ENCODE data around the gene PLOD3.

PLOD3 gene

GRCh38 chr7:101250324-101250723, 32.9 kb upstream of the PLOD3 start:
- DNase-seq (ENCODE audit: low spot score) = no peak
- TF ChIP-seq, protein P1, sequence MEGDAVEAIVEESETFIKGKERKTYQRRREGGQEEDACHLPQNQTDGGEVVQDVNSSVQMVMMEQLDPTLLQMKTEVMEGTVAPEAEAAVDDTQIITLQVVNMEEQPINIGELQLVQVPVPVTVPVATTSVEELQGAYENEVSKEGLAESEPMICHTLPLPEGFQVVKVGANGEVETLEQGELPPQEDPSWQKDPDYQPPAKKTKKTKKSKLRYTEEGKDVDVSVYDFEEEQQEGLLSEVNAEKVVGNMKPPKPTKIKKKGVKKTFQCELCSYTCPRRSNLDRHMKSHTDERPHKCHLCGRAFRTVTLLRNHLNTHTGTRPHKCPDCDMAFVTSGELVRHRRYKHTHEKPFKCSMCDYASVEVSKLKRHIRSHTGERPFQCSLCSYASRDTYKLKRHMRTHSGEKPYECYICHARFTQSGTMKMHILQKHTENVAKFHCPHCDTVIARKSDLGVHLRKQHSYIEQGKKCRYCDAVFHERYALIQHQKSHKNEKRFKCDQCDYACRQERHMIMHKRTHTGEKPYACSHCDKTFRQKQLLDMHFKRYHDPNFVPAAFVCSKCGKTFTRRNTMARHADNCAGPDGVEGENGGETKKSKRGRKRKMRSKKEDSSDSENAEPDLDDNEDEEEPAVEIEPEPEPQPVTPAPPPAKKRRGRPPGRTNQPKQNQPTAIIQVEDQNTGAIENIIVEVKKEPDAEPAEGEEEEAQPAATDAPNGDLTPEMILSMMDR (IDR thresholded peaks at IDR 0.05) = no peak
- Histone ChIP-seq H3K27ac (no peak overlapping the region), H3K4me3 (no peak overlapping the region)

- no peak overlapping the region for H3K27ac ChIP-seq
- no peak for DNase-seq (ENCODE audit: low spot score)
- H3K4me3 ChIP-seq = no peak overlapping the region
- TF ChIP-seq, protein P1 (IDR thresholded peaks at IDR 0.05) = no peak
Measured at GRCh38 chr7:101248276-101248675, 30.9 kb upstream of the PLOD3 start.

DNA sequence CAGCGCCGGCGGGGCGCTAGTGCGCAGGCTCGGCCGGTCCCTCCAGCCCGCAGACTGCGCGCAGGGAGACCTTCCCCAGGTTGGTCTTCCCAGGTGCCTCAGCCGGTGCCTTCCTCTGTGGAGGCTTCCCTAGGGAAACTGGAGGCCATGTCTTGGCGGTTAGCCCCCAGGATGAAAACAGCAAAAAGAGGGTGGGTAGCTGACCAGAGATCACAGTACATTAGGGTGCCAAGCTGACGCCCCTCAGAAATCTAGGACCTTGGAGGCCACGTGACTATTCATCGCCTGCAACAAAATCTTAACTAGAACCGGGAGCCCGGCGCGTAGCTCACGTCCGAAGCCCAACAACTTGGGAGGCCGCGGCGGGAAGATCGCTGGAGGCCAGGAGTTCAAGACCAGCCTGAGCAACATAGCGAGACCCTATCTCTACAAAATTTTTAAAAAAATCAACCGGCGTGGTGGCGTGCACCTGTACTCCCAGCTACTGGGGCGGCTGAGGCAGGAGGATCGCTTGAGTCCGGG, 27.8 kb upstream of the PLOD3 start:
- DNase-seq (ENCODE audit: low spot score) = no peak
- TF ChIP-seq, protein P1 (IDR thresholded peaks at IDR 0.05) = no peak
- H3K4me3 ChIP-seq = peak overlapping the region; percentile 89
- peak overlapping the region; percentile 89 to 98 for H3K27ac ChIP-seq

DNA sequence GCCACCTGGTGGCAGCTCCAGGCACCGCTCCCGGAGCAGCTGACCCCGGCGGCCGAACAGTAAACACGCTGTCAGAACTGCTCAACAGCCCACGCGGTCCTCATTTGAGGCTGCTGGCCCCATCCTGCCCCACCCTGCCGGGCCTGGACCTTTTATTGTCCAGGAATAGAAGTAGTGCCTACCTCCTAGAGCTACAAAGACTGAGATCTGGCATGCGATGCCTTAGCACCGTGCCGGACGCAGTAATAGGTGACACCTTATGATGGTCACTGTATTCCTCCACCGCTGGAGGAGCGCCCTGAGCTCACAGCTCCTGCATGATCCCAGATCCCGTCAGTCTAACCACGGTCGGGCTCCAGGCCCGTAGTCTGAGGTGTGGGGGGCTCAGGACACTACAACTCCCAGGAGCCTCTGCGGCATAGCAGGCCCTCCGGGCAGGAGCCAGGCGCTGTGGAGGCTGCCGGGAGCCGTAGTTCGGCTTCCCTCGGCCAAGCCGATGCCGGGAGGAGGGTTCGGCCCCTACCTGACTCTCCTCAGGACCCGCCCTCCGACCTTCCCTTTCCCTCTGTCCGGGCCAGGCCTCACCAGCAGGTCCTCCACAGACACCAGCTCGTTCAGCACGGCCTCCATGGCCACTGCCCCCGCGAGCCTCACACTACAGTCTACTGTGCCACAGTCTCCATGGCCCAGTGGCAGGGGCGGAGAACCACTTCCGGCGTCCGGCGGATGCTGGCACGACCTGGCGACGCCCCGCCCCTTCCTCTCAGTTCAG, 27.2 kb upstream of the PLOD3 start, which contains the start of gene FIS1:
Gene FIS1 (minus strand): TSS at position 707 of the 772 bp plus-strand sequence. CDS start 77 bp downstream, at position 630.
- DNase-seq (ENCODE audit: low spot score) = peak; percentile 95
- H3K4me3 ChIP-seq = peak within 1 kb of the TSS; percentile 89
- peak within 1 kb of the TSS; percentile 89 to 98 for H3K27ac ChIP-seq
- TF ChIP-seq, protein P1 (IDR thresholded peaks at IDR 0.05) = peak; percentile 9

DNA sequence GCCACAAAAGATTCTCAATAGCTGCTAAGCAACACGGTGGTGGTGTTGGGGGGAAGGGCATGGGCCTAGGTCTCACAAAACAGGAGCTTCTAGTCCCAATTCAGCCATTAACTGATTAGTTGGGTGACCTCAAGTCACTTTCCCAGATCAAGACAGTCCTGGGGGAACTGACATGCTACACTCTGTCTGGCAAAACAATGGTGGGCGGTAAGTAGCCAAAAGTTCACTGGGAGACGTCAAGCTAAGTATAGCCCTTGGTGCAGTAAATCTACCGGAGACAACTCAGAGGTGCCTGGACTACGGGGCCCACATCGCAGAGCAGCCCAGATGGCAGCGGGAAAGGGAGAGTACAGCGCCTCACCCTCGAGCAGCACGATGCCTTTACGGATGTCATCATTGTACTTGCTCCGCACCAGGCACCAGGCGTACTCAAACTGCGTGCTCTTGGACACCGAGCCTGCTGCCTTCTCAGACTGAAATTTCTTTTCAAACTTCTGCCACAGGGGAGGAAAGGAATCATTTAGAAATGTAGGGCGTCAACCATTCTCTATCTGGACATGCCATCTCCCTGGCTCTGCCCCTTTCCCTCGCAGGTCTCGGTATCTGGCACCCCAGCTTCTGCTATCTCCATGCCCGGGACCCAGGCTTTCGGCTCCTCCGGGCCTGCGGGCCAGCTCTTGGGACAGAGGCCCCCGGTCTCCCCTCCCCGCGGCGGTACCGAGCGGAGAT, 26.4 kb upstream of the PLOD3 start:
- DNase-seq (ENCODE audit: low spot score) = no peak
- Histone ChIP-seq H3K4me3 (peak overlapping the region; percentile 89), H3K27ac (peak overlapping the region; percentile 89 to 98)
- TF ChIP-seq, protein P1 (IDR thresholded peaks at IDR 0.05) = peak; percentile 89

DNA sequence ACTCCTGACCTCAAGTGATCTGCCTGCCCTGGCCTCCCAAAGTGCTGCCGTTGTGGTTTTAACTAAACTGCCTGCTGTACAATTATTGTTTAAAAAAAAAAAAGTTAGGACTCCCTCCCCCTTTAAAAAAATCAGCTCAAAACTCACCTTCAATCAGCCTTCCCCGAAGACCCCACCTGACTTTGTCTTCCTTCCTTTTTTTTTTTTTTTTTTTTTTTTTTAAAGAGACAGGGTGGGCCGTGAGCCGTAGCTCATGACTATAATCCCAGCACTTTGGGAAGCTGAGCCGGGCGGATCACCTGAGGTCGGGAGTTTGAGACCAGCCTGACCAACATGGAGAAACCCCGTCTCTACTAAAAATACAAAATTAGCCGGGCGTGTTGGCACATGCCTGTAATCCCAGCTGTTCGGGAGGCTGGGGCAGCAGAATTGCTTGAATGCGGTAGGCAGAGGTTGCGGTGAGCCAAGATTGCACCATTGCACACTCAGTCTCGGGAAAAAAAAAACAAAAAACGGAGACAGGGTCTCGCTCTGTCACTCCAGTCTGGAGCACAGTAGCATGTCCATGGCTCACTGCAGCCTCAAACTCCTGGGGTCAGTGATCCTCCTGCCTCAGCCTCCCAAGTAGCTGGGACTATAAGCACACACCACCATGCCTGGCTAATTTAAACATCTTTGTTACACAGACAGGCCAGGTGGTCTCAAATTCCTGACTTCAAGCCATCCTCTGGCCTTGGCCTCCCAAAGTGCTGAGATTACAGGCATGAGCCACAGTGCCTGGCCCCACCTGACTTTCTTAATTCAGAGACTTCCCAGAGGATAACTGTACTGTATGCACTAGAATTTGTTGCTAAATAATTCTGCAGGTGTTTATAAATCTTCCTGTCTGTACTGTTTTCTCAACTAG, 24.3 kb upstream of the PLOD3 start:
- Histone ChIP-seq H3K4me3 (no peak overlapping the region), H3K27ac (peak overlapping the region in 1 of 2 donors; percentile 85)
- TF ChIP-seq, protein P1 (IDR thresholded peaks at IDR 0.05) = no peak
- DNase-seq (ENCODE audit: low spot score) = no peak

Measured in coronary artery (tissue), 2 donors.